Cardiac muscle cell (in vitro differentiated cells and primary cell): ENCODE data around the gene ZNF672. TPM values are rescaled to one million over a fixed set of nuclear protein-coding genes. Genes with fewer than 3 reads are reported as not detected.

Experiments
- DNase-seq, 2 donors: peaks; one replicate each; pipeline versions ENCODE4 v3.0.0 to v3.0.0-alpha.2; 2010 to 2017; ENCODE audit warnings: low read depth in 1 of 2, low spot score in 1 of 2
- H3K27ac ChIP-seq: fragments of 200-600 bp; sonication (generic); 2 replicates; pipeline ENCODE4 v1.5.1; 2016
- H3K27me3 ChIP-seq: fragments of 200-600 bp; sonication (generic); 2 replicates; pipeline ENCODE4 v1.6.0; 2016; ENCODE audit warnings: control low read depth
- H3K36me3 ChIP-seq: fragments of 200-600 bp; sonication (generic); 2 replicates; pipeline ENCODE4 v1.5.1; 2016; ENCODE audit warnings: control low read depth
- H3K4me1 ChIP-seq: fragments of 200-600 bp; sonication (generic); 2 replicates; pipeline ENCODE4 v1.8.1; 2017; ENCODE audit warnings: low read depth, mild to moderate bottlenecking, mixed run types
- H3K4me3 ChIP-seq: fragments of 200-600 bp; sonication (generic); 2 replicates; pipeline ENCODE4 v1.5.1; 2016; ENCODE audit warnings: mild to moderate bottlenecking
- H3K9me3 ChIP-seq: fragments of 200-600 bp; sonication (generic); 2 replicates; pipeline ENCODE4 v1.5.1; 2017; ENCODE audit warnings: low read depth, mild to moderate bottlenecking, control low read depth
- CTCF ChIP-seq: IDR thresholded peaks from 2 replicates; pipeline ENCODE4 v1.5.1; 2012; ENCODE audit warnings: low read depth, mild to moderate bottlenecking, low read length
- polyA plus RNA-seq: library from polyadenylated mRNA; unstranded; fragments of >200 nt; fragmentation: Nextera tagmentation; extraction: Ambion mirVana; gene quantifications from 2 replicates; pipeline ENCODE4 v1.2.1, GENCODE V29; 2016
- total RNA-seq: library from RNA; depleted of rRNA; stranded (reverse); fragments of >200 nt; gene quantifications from 2 replicates; pipeline ENCODE4 v1.2.3, GENCODE V29; 2016

ZNF672 gene
- total and polyA plus RNA-seq, 2 experiments from 2014 or later = 59.2 to 66.3 TPM

GRCh38 chr1:248891758-248892157 is 53.7 kb downstream of the ZNF672 start:
- peaks cover 5% of the 10 kb centered on the region for H3K4me1 ChIP-seq
- peaks cover 9% of the 10 kb centered on the region for H3K27me3 ChIP-seq
- H3K4me3 ChIP-seq = no peak overlapping the region
- H3K27ac ChIP-seq = no peak overlapping the region
- H3K36me3 ChIP-seq = no peaks in the 10 kb centered on the region
- no peaks in the 10 kb centered on the region for H3K9me3 ChIP-seq
- no peak for DNase-seq
- no peak for TF ChIP-seq CTCF

- Histone ChIP-seq H3K4me1 (peaks cover 5% of the 10 kb centered on the region), H3K36me3 (no peaks in the 10 kb centered on the region), H3K27me3 (peaks cover 9% of the 10 kb centered on the region), H3K9me3 (no peaks in the 10 kb centered on the region), H3K4me3 (no peak overlapping the region), H3K27ac (no peak overlapping the region)
- TF ChIP-seq CTCF = no peak
- no peak for DNase-seq
Observed at GRCh38 chr1:248892590-248892989, 54.6 kb downstream of the ZNF672 start.

GRCh38 chr1:248894837-248895236 is 56.8 kb downstream of the ZNF672 start:
- H3K4me1 ChIP-seq = no peaks in the 10 kb centered on the region
- no peak overlapping the region for H3K27ac ChIP-seq
- no peak overlapping the region for H3K4me3 ChIP-seq
- peaks cover 9% of the 10 kb centered on the region for H3K27me3 ChIP-seq
- no peaks in the 10 kb centered on the region for H3K9me3 ChIP-seq
- H3K36me3 ChIP-seq = no peaks in the 10 kb centered on the region
- DNase-seq = no peak
- TF ChIP-seq CTCF = no peak

DNA sequence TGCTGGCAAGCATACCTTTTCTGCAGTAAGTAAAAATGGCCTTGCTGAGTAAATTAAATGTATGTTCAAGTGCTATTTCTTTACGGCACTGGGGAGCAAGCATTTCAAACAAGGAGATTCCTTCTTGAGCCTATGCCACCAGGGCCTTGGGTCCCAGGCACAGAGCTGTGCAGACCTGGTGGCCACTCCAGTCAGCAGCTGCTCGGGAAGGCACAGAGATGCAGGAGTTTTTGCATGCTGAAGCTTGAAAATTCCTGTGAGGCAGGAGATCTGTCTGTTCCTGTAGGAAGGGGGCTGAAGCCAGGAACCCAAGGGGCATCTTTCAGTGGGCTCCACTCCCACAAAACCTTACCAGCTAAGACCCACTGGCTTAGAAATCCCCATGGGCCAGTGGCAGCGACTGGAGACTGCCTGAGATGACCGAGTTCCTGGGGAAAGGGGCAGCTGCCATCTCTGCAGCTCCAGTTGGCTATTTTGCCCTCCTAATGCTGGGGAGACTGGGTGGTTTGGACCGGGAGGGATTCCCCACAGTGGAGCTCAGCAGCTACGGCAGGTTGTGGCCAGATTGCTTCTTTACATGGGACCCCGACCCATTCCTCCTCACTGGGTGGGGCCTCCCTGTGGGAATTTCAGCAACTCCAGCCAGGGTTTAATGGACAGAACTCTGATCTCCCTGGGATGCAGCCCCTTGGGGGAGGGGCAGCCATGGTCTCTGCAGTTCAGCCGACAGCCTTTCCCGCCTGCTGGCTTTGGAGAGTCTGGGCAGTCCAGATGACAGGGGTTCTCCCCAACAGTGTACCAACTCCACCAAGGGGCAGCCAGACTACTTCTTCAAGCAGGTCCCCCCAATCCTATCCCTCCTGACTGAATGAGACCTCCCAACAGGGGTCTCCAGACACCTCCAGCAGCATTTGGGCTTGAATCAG is 59.7 kb downstream of the ZNF672 start:
- H3K9me3 ChIP-seq = no peaks in the 10 kb centered on the region
- no peaks in the 10 kb centered on the region for H3K4me1 ChIP-seq
- H3K27me3 ChIP-seq = peaks cover 9% of the 10 kb centered on the region
- H3K27ac ChIP-seq = no peak overlapping the region
- no peaks in the 10 kb centered on the region for H3K36me3 ChIP-seq
- DNase-seq = no peak
- no peak overlapping the region for H3K4me3 ChIP-seq
- no peak for TF ChIP-seq CTCF

Other genes starting within 250 kb of the ZNF672 start
- not detected in 2 replicates for gene OR2T10, start 240.5 kb upstream of the ZNF672 start, total RNA-seq
- gene OR2T10, start 240.5 kb upstream of the ZNF672 start, polyA plus RNA-seq = not detected in 2 replicates
- not detected in 2 replicates for gene OR2T11, start 203.1 kb upstream of the ZNF672 start, total RNA-seq
- not detected in 2 replicates for gene OR2T11, start 203.1 kb upstream of the ZNF672 start, polyA plus RNA-seq
- gene OR2T35, start 192.9 kb upstream of the ZNF672 start, total RNA-seq = not detected in 2 replicates
- gene OR2T35, start 192.9 kb upstream of the ZNF672 start, polyA plus RNA-seq = not detected in 2 replicates
- not detected in 2 replicates for gene OR2T27, start 182.7 kb upstream of the ZNF672 start, total RNA-seq
- not detected in 2 replicates for gene OR2T27, start 182.7 kb upstream of the ZNF672 start, polyA plus RNA-seq
- not detected in 2 replicates for gene OR14I1, start 135.5 kb upstream of the ZNF672 start, total RNA-seq
- not detected in 2 replicates for gene OR14I1, start 135.5 kb upstream of the ZNF672 start, polyA plus RNA-seq
- not detected in 2 replicates for gene LYPD8, start 82.5 kb upstream of the ZNF672 start, total RNA-seq
- gene LYPD8, start 82.5 kb upstream of the ZNF672 start, polyA plus RNA-seq = not detected in 2 replicates
- 34.8 and 39.7 TPM in 2 replicates for gene SH3BP5L, start 12.3 kb upstream of the ZNF672 start, total RNA-seq
- gene SH3BP5L, start 12.3 kb upstream of the ZNF672 start, polyA plus RNA-seq = 11.0 and 14.1 TPM in 2 replicates
- gene ZNF692, start 20.9 kb downstream of the ZNF672 start, total RNA-seq = 101 and 128 TPM in 2 replicates
- 98.9 and 109 TPM in 2 replicates for gene ZNF692, start 20.9 kb downstream of the ZNF672 start, polyA plus RNA-seq
- 4.0 and 8.0 TPM in 2 replicates for gene PGBD2, start 68.0 kb downstream of the ZNF672 start, total RNA-seq
- gene PGBD2, start 68.0 kb downstream of the ZNF672 start, polyA plus RNA-seq = 4.8 and 5.8 TPM in 2 replicates